GM21717 (cell line): Measurements from ENCODE around the gene EXT2.

Experiments used
- ATAC-seq: cut with Tn5 transposase; IDR thresholded peaks from one replicate; pipeline ENCODE4 v1.9.1; 2021; ENCODE audit warnings: mild to moderate bottlenecking, moderate library complexity; ENCODE audit not compliant: unreplicated experiment

The EXT2 gene

DNA sequence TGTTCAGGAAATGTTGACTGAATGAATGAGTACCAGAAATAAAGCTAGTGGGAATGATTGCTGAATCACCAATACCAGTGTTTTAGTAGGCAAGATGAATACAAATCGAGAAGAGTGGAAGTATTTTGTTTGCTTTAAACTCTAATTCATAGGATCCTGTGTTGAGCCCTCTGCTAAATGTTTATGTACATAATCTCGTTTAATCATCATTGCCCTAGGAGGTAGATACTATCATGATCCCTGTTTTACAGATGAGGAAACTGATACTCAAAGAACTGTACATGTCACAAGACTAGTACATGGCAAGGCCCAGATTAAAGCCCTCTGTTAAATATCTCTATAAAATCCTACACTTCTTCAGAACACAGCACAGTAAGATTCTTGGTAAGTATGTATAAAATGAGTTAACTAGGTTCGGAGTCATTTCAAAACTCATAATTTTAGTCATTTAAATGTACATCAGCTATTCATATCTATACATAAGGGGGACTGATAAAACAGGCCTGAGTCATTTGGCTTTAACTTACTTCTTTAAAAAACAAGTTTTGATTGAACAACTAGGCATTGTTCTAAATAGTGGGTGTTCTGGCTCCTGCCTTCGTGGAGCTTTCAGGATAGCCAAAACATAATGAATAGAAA is 97.1 kb downstream of the EXT2 start:
- ATAC-seq = no peak

DNA sequence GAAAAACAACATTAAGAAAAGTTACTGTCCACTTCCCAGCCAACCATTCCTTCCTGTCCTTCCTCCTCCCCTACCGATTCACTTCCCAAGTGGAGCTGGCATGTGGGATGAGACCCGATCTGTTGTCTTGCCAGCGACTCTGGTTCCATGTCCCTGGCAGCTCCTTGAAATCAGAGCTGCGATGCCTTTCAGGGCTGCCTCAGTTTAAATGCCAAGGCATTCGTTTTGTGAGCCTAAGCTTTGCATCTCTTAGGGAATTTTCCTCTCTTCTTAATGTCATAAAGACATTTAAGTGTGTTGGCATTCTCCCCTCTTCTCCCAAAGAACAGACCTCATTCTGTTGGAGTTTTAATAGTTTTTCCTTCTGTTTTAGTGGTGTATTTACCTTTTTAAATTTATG is 98.4 kb downstream of the EXT2 start:
- ATAC-seq = no peak

DNA sequence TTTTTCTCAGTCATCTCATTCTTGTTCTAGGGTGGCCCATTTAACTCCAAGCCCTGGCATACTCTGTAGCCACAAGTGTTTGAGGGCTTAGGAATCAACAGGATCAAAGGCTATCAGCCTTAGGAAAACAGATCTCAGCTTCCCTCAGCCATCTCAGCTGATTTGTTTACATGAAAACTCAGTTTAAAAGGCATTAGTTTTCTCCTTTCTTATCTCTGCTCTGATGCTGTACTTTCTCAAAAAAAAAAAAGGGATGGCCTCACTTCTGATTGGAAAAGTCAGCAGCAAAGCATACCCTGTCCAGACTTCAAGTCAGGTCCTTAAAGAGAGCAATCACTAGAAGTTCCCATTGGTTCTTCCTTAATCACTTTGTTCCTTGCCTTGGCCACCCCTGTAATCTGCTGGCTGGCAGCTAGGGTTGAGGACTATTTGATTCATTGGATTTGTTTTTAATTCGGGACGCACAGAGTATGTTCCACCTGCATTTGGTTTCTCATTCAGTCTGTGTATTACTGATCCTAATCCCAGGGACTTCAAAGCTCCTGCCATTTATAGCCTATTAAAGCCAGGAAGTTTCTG is 102.8 kb downstream of the EXT2 start:
- ATAC-seq = no peak

DNA sequence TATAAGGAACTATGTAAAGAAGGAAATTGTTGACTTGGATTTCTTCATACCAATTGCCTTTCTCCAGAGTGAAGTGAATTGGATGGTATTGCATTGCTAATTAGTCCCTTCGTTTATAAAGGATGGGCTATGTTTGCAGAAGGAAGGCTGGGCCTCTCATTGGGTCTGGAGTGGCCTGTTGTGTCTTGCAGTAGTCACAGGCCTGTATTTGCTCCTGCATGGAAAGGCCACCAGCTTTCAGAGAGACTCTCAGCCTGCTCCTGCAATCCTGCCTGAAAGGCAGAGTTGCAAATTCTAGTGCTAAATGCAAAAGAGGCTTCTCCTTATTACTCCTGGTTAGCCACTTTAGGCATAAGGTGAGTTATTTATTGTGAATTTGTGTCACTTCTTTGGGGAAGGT is 103.8 kb downstream of the EXT2 start:
- no peak for ATAC-seq

DNA sequence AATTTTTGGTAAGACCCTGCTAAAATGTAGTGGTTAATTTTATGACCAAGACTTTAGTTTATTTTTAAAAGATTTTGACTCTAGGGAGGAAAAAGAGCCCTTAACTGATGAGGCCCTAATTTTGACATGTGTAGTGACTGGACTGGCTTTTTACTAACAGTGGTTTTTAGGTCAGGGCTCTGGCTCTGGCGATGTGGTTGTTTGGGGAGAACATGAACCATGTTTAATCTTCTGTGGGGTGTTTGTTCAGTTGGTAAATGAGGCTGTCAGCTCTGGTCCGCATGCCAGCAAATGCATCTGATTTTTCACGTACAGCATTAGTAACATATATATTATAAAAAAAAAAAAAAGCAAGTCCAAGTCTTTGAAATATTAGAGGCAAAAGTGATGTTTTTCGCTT is 104.3 kb downstream of the EXT2 start:
- no peak for ATAC-seq

DNA sequence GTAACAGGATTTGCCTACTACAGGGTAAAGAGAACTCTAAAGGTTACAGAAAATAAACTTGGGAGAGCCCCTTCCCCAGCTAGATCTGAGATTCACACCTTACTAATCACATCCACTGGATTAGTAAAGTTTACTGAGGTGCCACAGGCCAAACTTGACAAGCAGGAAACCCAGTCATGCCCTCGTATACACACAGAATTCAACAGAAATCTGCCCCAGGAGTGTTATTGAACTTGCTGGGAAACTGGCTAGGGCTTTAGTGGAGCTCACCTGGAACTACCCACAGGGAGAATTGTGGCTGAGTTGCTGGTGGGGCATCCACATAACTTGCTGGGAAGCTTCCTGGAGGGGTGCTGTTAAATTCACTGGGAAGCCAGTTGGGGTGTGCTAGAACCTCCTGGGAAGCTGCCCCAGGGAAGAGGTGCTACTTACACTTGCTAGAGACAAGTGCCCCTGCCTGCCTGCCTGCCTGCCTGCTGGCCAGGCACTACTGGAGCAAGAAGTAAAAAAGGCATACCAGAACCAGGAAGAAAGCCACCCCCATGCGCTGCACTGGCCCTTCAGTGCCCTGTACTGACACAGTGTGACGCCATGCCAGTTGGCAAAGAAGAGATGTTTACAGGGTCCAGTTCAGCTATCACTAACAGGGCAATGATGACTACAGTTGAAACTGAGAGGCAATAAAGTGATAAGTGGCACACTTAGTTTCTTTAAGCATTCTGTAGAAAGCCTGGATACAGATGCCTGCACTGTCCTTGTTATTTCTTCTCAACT is 108.0 kb downstream of the EXT2 start:
- no peak for ATAC-seq

DNA sequence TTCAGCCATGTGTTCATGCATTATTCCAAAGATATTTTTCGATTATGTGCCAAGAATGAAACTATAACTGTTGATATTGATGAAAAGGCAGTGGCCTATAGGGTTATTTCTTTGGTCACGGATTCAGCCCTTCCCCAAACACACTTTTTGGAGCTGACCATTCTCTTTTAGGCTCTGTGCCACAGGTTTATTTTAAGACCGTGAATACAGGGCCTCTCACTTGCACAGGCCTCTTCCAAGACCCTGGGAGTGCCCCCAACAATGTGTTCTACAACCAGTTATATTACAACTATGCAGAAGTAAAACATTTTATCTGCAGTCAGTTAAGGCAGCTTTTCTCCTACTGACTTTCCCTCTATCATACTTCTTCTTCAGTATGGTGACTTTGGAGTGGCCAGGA is 109.9 kb downstream of the EXT2 start:
- no peak for ATAC-seq

DNA sequence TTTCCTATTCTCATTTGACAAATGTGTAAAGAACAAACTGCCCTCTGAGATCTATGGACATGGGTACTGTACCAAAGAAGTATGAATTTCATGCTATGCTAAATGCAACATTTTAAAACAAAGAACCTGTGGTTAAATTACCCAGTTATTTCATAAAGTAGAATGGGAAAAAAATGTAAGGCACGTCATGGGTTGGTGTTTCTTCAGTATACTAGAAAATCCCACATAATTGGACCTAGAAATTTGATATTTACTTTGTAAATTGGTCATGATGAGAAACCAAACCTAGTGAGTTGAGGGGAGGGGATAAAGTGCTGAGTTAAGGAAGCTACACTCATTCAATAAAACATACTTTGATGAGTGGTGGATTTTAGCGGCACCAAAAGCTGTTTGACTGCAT is 110.4 kb downstream of the EXT2 start:
- no peak for ATAC-seq

DNA sequence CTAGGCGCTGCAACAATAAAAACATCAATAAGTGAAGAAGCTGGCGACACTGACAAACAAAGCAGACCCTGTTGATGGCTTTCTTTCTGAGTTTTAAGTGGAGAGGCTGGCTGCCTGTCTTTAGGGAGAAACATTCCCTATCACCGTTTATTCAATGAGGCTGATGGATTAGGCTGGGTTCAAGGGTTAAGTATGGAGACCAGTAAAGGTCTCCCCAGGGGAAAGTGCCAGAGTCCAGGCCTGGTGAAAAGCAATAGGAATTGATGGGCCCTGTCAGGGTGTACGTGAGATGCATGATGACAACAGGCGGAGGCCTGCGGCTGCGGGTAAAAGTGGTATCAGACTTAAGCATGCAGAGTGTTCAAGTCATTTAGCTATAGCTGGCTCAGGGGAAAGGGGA is 111.8 kb downstream of the EXT2 start:
- no peak for ATAC-seq

DNA sequence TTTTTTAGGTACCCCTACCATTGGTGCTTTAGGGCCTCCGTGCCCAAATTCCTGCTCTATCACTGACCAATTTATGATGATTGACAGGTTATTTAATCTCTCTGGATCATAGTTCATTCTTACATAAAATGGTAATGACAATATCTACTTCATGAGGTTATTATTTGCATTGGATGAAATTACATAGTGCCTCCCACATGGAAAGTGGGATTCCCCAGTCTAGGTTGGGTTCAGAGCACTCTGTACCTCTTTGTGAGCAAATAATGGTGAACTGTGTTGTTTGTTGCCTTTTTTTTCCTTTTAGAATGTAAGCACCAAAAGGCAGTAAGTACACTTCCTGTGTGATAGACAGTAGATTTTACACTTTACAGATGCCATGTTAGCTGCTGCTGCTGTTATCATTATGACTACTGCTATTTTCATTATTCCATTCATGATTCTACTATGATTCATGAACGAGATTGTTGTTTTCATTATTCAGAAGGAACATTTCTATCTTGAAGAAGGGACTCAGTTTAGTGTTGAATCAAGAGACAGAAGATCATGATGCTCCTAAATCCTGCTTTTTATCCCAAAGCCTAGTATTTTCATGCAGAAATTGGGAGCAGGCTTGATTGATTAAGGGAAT is 113.6 kb downstream of the EXT2 start:
- ATAC-seq = no peak

DNA sequence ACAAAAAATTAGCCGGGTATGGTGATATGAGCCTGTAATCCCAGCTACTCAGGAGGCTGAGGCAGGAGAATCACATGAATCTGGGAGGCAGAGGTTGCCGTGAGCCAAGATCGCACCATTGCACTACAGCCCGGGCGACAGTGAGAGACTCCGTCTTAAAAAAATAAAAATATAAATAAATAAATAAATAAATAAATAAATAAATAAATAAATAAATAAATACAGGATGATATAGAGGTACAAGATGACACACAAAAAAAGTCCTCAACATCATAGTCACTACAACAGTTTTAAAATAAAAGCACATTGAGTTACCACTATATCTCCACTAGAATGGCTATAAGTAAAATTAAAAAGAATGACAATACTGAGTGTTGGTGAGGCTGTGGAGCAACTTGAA is 116.7 kb downstream of the EXT2 start:
- ATAC-seq = no peak

DNA sequence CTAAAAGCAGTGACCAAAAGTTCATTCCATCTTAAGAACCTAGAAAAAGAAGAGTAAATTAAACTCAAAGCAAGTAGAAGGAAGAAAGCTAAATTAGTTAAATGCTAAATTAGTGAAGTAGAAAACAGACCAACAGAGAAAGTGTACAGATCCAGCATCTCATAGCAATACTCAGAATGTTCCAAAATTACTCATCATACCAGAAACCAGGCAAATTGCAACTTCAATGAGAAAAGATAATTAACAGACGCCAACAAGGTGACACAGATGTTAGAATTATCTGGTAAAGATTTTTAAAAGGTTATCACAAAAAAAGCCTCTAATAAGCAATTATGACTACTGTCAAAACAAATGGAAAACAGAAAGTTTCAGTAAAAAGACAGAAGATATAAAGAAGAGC is 117.7 kb downstream of the EXT2 start:
- no peak for ATAC-seq

DNA sequence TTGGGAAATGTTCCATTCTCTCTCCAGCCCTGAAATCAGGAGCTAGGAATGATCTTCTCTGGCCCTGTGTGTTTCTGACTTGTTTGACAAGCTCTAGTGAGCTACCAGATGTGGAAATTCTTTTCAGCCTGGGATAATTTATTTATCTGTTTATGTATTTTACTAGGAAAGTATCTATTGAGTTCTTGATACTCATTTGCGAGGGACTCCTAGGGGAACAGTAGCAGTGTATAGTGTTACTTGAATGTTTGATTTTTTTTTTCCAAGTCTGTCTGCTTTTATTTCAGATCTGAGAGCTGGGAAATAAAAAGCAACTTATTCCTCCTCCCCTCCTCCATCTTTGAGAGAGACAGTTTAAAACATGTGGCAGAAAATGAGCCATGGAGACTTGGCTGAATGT is 122.0 kb downstream of the EXT2 start:
- ATAC-seq = no peak

DNA sequence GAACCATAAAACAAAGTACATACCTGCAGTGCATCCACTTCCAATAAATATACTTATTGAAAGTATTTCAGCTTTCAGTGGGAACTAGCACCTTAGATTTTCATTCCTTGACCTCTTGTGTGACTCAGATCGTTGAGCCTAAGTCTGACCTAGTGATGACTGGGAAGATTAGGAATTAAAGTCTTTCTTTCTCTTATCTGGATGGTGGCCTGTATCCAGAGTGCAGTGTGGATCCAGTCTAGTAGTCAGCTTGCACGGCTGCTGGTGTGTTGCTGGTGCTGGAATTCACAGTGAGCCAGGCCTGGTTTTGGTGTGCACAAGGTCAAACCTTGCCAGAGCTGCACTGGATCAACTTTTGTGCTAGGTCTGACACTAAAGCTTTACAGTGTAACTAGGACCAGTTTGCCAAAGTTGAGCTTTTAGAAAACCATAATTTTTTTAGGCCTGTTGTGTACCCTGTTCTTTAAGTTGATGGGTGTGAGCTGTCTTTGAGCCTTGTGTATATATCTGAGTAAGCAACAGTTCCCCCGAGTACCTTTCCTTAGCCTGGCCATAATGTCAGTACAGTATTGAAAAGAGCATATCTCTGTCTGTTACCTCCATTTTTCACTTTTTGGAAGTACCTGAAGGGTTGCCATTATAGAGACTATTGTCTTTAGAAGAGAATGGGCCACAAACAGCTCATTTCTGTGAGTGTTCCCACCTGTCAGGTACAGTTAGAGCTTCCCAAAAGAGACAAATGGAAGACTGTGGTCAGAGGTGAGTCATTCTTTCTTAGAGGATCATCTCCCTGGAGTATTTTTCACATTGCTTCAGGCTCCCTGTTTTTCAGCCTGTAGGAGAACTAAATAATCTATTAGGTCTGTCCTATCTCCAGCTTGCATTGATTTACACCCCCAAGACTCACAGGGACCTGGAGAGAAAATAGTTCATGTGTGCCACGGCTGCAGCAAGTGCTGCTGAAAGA is 124.6 kb downstream of the EXT2 start:
- ATAC-seq = no peak

DNA sequence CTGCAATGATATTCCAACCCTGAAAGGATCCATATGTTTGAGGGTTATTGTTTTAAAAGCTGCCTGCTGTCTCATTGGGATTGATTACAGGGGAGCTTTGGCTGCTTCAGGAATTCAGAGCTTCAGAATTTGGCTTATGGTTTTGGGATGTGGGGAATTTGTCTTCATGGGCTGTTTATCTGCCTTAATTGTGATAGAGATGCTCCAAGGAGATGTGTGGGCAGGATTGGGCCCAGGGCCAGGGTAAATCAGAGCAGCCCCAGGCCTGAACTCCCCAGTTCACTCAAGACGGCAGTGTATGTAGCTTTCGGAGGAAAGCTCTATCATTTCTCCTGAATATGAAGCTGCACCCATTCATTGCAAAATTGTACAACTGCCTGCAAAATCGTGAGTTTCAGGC is 126.0 kb downstream of the EXT2 start:
- no peak for ATAC-seq

DNA sequence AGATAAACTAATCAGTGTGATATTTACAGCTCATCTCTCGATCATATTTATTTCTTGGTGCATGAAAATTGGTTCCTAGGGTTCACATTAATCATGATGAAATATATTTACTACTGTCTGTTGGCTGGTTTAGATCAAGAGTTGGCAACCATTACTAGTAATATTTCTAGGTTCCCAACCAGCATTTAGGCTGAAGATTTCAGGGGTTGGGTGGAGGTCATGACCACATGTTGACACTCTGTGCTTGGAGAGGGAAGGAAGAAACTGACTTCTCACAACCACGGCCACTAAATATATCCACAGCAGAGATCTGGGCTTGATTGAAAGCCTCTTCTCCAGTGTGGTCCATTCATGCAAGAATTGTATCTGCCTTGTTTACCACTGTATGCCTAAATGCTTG is 126.5 kb downstream of the EXT2 start:
- no peak for ATAC-seq

DNA sequence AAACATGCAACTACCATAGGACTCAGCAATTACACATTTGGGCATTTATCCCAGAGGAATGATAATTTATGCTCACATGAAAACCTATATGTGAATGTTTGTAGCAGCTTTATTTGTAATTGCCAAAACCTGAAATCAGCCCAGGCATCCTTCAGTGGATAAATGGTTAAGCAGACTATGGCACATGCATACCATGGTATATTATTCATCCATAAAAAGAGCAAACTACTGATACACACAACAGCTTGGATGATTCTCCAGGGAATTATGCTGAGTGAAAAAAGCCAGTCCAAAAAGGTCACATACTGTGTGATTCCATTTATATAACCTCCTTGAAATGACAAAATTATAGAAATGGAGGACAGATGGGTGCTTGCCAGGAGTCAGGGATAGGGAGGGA is 127.8 kb downstream of the EXT2 start:
- ATAC-seq = no peak

DNA sequence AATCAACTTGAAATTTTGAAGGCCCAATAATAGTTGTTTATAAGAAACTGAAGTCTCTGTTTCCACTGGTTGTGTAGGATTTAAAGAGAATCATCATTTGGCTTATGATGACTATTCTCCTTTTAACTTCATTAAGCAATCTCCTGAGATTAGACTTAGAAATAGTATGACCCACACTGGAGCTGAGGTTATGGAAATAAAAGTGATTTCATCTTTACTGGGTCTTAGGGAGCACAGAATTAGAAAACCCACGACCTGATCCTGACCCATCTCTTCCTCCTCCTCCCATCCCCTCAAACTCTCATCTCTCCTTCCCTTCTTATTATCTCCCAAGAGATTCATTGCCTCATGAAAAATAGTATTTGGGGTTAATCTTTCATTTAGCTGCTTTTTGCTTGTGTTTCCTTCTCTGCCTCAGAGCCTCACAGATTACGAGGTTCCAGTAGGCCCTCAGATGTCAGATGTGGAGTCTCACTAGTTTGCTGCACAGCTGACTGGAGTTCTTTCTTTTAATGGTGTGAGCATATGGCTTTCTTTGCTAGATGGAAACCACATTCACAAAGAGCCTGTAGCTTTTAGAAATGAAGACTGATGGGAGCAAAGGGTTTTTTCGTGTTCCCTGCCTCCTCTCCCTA is 129.5 kb downstream of the EXT2 start:
- no peak for ATAC-seq

DNA sequence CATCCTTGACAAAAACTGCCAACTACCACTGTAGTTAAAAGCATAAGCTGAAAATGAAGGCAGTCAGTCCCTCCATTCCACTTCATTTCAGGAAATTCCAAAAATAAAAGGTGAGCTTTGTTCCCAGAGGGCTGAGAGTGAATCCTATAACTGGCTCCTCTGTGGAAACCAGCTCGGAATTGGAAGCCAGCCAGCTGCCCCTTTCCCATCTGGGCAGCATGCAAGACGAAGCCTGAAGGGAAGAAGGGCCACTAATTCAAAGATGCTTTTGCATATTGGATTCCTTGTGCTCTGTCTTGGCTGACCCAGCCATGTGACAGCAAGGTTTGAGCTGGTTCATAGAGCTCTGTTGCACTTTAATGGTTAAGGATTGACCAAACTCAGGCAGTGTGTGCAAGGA is 131.0 kb downstream of the EXT2 start:
- ATAC-seq = no peak

DNA sequence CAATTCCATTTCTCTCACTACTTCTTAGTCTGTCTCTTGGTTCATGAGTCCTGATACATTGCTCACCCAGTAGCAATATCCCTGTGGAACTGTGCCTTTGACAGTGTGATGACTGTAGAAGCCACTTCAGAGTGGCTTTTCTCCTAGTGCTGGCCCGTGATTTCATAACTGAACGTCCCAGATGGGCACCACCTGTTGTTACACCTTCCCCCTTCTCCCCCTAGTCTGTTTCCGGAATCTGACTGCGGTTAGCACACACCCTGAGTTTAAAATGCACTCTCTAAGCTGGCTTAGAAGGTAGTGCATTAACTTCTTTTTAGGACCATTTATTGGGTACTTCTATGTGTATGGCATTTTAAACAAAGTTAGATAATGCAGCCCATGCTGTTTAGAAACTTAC is 131.5 kb downstream of the EXT2 start:
- no peak for ATAC-seq
